Uterus (tissue), 2 donors: Measurements from ENCODE around the gene IL18BP.

ENCODE experiments used
- POLR2A ChIP-seq, 2 donors: fragments of 450-650 bp; IDR thresholded peaks; one replicate each; pipeline ENCODE4 v1.6.1; 2016; ENCODE audit warnings: antibody characterized with exemption in 2 of 2, mild to moderate bottlenecking in 1 of 2, moderate library complexity in 1 of 2
- TF ChIP-seq, protein P1 (sequence below), 4 experiments: fragments of 200-600 bp in 2 of 4; fragments of 450-650 bp in 2 of 4; sonication (generic) in 2 of 4; IDR thresholded peaks; one replicate each; pipeline ENCODE4 v1.5.1; 2016 to 2019; ENCODE audit warnings: antibody characterized with exemption in 4 of 4, mild to moderate bottlenecking in 2 of 4, moderate library complexity in 1 of 4

DNA sequence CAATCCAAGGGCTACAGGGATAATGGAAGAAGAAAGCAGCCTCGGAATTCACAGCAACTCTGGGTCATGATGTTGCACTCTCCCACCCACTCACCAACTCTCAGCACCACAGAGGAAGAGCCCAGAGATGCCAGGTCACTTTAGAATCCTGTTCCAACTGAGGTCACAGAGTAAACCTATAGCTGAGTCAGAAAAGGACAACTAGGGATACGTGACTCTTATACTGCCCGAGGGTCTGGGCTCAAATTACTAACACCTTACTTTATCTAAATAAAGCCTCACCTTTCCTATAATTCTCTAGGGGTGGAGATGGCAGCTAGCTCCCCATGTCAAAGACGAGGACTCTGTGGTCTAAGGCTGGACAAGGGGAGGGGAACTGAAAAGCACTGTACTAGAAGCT, 24.6 kb downstream of the IL18BP start:
- no peak for TF ChIP-seq POLR2A (IDR thresholded peaks at IDR 0.05)
- TF ChIP-seq, protein P1, sequence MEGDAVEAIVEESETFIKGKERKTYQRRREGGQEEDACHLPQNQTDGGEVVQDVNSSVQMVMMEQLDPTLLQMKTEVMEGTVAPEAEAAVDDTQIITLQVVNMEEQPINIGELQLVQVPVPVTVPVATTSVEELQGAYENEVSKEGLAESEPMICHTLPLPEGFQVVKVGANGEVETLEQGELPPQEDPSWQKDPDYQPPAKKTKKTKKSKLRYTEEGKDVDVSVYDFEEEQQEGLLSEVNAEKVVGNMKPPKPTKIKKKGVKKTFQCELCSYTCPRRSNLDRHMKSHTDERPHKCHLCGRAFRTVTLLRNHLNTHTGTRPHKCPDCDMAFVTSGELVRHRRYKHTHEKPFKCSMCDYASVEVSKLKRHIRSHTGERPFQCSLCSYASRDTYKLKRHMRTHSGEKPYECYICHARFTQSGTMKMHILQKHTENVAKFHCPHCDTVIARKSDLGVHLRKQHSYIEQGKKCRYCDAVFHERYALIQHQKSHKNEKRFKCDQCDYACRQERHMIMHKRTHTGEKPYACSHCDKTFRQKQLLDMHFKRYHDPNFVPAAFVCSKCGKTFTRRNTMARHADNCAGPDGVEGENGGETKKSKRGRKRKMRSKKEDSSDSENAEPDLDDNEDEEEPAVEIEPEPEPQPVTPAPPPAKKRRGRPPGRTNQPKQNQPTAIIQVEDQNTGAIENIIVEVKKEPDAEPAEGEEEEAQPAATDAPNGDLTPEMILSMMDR (IDR thresholded peaks at IDR 0.05), result no peak
